SU-DHL-6 (cell line): ENCODE data around the gene ARID5A.
A peak's percentile ranks its signal among the peaks of the same experiment; 100 is the strongest.

Experiments
- H2AFZ ChIP-seq: fragments of 200-600 bp; sonication (generic); 2 replicates; pipeline ENCODE4 v1.6.1; 2014; ENCODE audit warnings: low read depth, mild to moderate bottlenecking, moderate library complexity, mixed read lengths, antibody characterized with exemption, low read length; ENCODE audit not compliant: severe bottlenecking
- H3F3A ChIP-seq: fragments of 200-600 bp; shearing (Covaris generic); 2 replicates; pipeline ENCODE4 v1.6.0; 2016; ENCODE audit warnings: antibody characterized with exemption, mild to moderate bottlenecking; ENCODE audit not compliant: insufficient read depth
- H3K27ac ChIP-seq: fragments of 200-600 bp; sonication (generic); 2 replicates; pipeline ENCODE4 v1.5.1; 2016; ENCODE audit warnings: low read depth, mild to moderate bottlenecking, low read length, moderate library complexity, mixed read lengths
- H3K27me3 ChIP-seq: fragments of 200-600 bp; sonication (generic), shearing (Covaris generic); 2 replicates; pipeline ENCODE4 v1.6.0; 2014; ENCODE audit warnings: mild to moderate bottlenecking, low read length
- H3K36me3 ChIP-seq: fragments of 200-600 bp; sonication (generic); 2 replicates; pipeline ENCODE4 v1.6.1; 2014; ENCODE audit warnings: mild to moderate bottlenecking, low read length, mixed read lengths
- H3K4me2 ChIP-seq: fragments of 300-600, 200-600 bp; shearing (Covaris generic), sonication (generic); 2 replicates; pipeline ENCODE4 v1.6.0; 2014; ENCODE audit warnings: low read length, low read depth, mild to moderate bottlenecking; ENCODE audit not compliant: poor library complexity, severe bottlenecking
- H3K4me3 ChIP-seq: fragments of 200-600 bp; sonication (generic); 2 replicates; pipeline ENCODE4 v1.5.1; 2014; ENCODE audit warnings: antibody characterized with exemption, low read length, mild to moderate bottlenecking, mixed read lengths; ENCODE audit not compliant: insufficient read depth, poor library complexity, severe bottlenecking
- H3K79me2 ChIP-seq: fragments of 200-600 bp; sonication (generic); 2 replicates; pipeline ENCODE4 v1.6.1; 2014; ENCODE audit warnings: mild to moderate bottlenecking, low read length, moderate library complexity; ENCODE audit not compliant: insufficient read depth
- H3K9ac ChIP-seq: fragments of 200-600 bp; sonication (generic); 2 replicates; pipeline ENCODE4 v1.7.0; 2014; ENCODE audit warnings: mild to moderate bottlenecking, low read length
- H3K9me2 ChIP-seq: fragments of 200-600 bp; sonication (generic); replicated peaks from 2 replicates; pipeline ENCODE4 v1.6.1; 2014; ENCODE audit warnings: low read length; ENCODE audit not compliant: insufficient read depth
- H3K9me3 ChIP-seq: fragments of 200-600 bp; sonication (generic); 2 replicates; pipeline ENCODE4 v1.6.1; 2014; ENCODE audit warnings: low read length, mixed read lengths; ENCODE audit not compliant: insufficient read depth
- H4K20me1 ChIP-seq: fragments of 200-600 bp; sonication (generic); 2 replicates; pipeline ENCODE4 v1.6.1; 2014; ENCODE audit warnings: low read depth, mild to moderate bottlenecking, antibody characterized with exemption, low read length, moderate library complexity, mixed read lengths
- CTCF ChIP-seq: fragments of 200-600 bp; sonication (generic); IDR thresholded peaks from one replicate; pipeline ENCODE4 v1.5.1; 2017; ENCODE audit warnings: antibody characterized with exemption, mild to moderate bottlenecking, low read length, moderate library complexity; ENCODE audit not compliant: insufficient read depth, poor library complexity, severe bottlenecking
- EZH2phosphoT487 ChIP-seq: fragments of 200-600 bp; sonication (generic), shearing (Covaris generic); conservative IDR thresholded peaks from 2 replicates; pipeline ENCODE4 v1.6.1; 2018; ENCODE audit warnings: mild to moderate bottlenecking, antibody characterized with exemption, low read length, moderate library complexity, mixed read lengths

ARID5A gene

GRCh38 chr2:96508521-96509113, 27.9 kb upstream of the ARID5A start:
- no peaks in the 10 kb centered on the region for H3K9me3 ChIP-seq
- H3K9me2 ChIP-seq: no peaks in the 10 kb centered on the region
- H3K4me2 ChIP-seq: no peak overlapping the region
- H3K36me3 ChIP-seq: no peaks in the 10 kb centered on the region
- no peaks in the 10 kb centered on the region for H3F3A ChIP-seq
- H3K9ac ChIP-seq: no peak overlapping the region
- H3K79me2 ChIP-seq: no peaks in the 10 kb centered on the region
- no peaks in the 10 kb centered on the region for H4K20me1 ChIP-seq
- no peaks in the 10 kb centered on the region; the same call in 1 of the 2 replicates for H3K27me3 ChIP-seq
- no peak overlapping the region for H2AFZ ChIP-seq
- H3K4me3 ChIP-seq: no peak overlapping the region
- no peak for TF ChIP-seq EZH2phosphoT487
- H3K27ac ChIP-seq: no peak overlapping the region

GRCh38 chr2:96509114-96509846, 27.3 kb upstream of the ARID5A start:
- Histone ChIP-seq H3K27ac (no peak overlapping the region), H3K4me3 (no peak overlapping the region), H3K9me3 (no peaks in the 10 kb centered on the region), H3K79me2 (no peaks in the 10 kb centered on the region), H4K20me1 (no peaks in the 10 kb centered on the region), H3K27me3 (no peaks in the 10 kb centered on the region; the same call in 1 of the 2 replicates), H3K36me3 (no peaks in the 10 kb centered on the region), H3K4me2 (no peak overlapping the region), H3K9me2 (no peaks in the 10 kb centered on the region), H3K9ac (no peak overlapping the region), H2AFZ (no peak overlapping the region), H3F3A (no peaks in the 10 kb centered on the region)
- TF ChIP-seq CTCF (peak; percentile 61), EZH2phosphoT487 (no peak)

- Histone ChIP-seq H3K4me2 (no peak overlapping the region), H2AFZ (no peak overlapping the region), H3K36me3 (no peaks in the 10 kb centered on the region), H3K9me3 (no peaks in the 10 kb centered on the region), H3F3A (no peaks in the 10 kb centered on the region), H4K20me1 (no peaks in the 10 kb centered on the region), H3K27ac (no peak overlapping the region), H3K79me2 (no peaks in the 10 kb centered on the region), H3K4me3 (no peak overlapping the region), H3K9me2 (no peaks in the 10 kb centered on the region), H3K27me3 (no peaks in the 10 kb centered on the region; the same call in 1 of the 2 replicates), H3K9ac (no peak overlapping the region)
- TF ChIP-seq EZH2phosphoT487: no peak
- no peak for TF ChIP-seq CTCF
Observed at GRCh38 chr2:96509847-96510230, 26.7 kb upstream of the ARID5A start.

DNA sequence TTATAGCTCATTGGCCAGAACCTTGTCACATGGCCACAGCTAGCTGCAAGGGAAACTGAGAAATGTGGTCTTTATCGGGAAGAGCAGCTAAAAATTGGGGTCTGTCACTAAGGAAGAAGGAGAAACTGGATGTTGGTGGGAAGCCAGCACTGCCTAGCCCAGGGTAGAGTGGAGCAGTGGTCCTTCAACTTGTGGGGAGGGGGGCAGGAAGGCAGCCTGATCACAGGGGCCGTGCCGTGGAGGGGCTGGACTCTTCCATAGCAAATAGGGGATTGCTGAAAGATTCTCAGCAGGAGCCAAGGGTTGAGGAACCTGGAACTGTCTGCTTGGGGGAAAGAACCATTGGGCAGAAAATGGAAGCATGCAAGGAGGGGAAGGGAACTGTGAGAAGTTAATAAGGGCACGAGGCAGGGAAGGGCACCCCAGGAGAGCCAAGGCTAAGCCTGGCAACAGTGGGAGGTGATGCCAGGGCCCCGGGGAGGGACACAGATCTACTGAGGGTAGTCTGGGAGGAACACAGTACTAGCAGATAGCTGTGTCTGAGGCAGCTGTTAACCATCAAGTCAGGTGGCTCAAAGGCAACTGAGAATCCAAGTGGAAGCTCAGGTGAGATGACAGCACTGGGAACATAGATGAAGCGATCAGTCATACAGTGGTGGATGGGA, 25.5 kb upstream of the ARID5A start:
- Histone ChIP-seq H3F3A (no peaks in the 10 kb centered on the region), H2AFZ (no peak overlapping the region), H3K36me3 (no peaks in the 10 kb centered on the region), H3K79me2 (no peaks in the 10 kb centered on the region), H4K20me1 (no peaks in the 10 kb centered on the region), H3K4me3 (no peak overlapping the region), H3K27me3 (peaks cover 1% of the 10 kb centered on the region), H3K9me3 (no peaks in the 10 kb centered on the region), H3K27ac (no peak overlapping the region), H3K4me2 (no peak overlapping the region), H3K9me2 (no peaks in the 10 kb centered on the region), H3K9ac (no peak overlapping the region)
- TF ChIP-seq EZH2phosphoT487 (no peak), CTCF (no peak)
